ENCODE data around the gene UBE2E2.
"Not testable (repeated sequence)": the region's sequence is repeated elsewhere in the genome, so short reads cannot be mapped to it uniquely, and the experiment has no call there.

UBE2E2 gene

GRCh38 chr3:23329471-23330105, 126.5 kb downstream of the UBE2E2 start:
- peak in 3 of 4 experiments; percentile 11 to 68 (median 61) for DNase-seq

DNA sequence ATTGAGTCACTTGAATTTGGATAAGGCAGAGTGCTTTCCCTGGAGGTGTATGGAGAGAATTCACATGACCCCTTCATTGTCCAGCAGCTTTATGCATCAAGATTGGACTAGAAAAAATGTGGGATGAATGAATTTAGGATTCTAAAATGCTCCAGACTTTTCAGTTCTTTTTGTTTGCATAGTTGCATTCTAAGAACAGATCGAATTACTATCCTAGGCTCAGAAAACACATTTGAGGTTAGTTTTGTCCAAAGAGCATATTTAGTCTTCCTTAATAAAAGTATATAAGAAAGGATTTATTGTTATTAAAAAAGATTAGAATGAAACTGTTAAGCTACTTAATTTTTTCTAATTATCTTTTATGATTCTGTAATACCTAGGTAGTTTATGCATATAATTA, 127.4 kb downstream of the UBE2E2 start:
- DNase-seq = no peak

GRCh38 chr3:23331141-23331935, 128.2 kb downstream of the UBE2E2 start:
- DNase-seq = peak; percentile 23 to 71 (median 48)

- DNase-seq = no peak
Measured at GRCh38 chr3:23333633-23334032, 130.5 kb downstream of the UBE2E2 start.

- DNase-seq = not testable (repeated sequence)
Measured at GRCh38 chr3:23336853-23337252, 133.7 kb downstream of the UBE2E2 start.

DNA sequence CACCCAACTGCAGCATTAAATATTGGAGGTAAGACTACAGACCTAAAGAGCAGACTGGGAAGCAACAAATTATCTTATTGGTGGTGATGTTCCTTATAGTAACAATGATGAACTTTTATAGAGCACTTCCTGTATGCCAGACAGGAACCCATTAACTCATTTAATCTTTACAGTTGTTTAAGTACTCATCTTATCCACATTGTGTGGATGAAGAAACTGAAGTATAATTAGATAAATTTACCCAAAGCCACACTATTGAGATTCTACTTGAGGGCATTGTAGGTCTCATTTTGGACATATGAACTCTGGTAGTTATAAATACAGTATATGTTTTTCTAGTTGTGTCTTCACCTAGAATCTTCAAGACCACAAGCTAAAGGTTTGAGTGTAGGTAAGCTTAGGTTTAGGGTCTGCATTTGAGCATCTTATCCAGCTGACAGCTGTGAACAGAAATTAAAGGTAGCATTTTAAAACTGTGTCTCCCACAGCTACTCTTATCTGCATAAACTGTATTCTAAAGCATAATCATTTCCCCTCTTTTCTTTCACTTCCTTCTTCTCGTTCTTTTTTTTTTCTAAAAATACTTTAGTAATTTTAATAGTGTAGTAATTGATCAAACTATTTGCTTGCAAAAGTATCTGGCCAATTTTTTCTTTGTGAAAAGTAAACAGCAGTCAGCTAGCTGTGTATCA, 138.2 kb downstream of the UBE2E2 start:
- peak in 1 of 4 experiments; percentile 19 for DNase-seq

GRCh38 chr3:23342343-23342742, 139.2 kb downstream of the UBE2E2 start:
- no peak for DNase-seq

- no peak for DNase-seq
Measured at GRCh38 chr3:23343509-23343908, 140.4 kb downstream of the UBE2E2 start.

- DNase-seq = no peak
Measured at GRCh38 chr3:23344886-23345285, 141.8 kb downstream of the UBE2E2 start.

GRCh38 chr3:23349444-23349843, 146.3 kb downstream of the UBE2E2 start:
- not testable (repeated sequence) for DNase-seq

DNA sequence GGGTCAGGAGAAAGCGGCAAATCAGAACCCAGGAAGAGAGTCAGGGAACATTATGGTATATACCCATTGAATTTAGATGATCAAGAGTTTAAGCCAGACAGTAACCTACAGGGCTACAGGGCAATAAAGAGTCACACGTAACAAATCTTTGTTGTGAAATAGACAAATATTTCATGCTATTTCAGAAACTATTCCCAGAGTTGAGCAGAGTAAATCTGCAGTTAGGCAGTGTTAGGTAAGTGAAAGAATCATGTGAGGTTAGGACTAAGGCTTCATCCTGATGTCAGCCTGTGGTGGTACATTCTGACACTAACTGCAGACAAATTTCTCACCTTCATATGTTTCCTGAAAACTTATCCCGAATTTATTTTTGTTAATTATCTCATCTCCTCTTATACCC, 153.0 kb downstream of the UBE2E2 start:
- no peak for DNase-seq

DNA sequence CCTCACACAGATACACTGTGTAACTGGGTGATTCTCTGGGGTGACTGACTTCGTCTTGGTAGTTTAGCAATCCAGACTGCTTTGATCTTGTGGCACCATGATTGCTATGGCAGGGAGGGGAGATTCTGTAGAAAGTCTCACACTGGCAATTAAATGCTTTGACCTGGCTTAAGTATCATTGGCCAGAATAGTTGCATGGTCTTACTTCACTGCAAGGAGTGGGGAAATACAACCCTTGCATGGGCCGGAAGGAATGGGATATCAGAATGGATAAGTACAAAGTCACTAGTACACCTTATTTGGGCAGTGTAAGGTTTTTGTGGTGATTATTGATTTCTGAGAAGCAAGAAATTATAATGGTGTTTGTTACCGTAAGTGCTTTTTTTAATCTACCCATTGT, 153.8 kb downstream of the UBE2E2 start:
- DNase-seq = no peak

GRCh38 chr3:23359116-23359515, 156.0 kb downstream of the UBE2E2 start:
- DNase-seq = no peak

DNA sequence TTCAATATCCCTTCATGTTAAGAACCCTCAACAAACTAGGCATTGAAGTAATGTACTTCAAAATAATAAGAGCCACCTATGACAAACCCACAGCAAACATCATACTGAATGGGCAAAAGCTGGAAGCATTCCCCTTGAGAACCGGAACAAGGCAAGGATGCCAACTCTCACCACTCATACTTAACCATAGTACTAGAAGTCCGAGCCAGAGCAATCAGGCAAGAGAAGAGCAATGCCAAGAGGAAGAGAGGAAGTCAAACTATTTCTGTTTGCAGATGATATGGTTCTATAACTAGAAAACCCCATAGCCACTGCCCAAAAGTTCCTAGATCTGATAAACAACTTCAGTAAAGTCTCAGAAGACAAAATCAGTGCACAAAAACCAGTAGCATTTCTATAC, 161.9 kb downstream of the UBE2E2 start:
- DNase-seq = no peak

DNA sequence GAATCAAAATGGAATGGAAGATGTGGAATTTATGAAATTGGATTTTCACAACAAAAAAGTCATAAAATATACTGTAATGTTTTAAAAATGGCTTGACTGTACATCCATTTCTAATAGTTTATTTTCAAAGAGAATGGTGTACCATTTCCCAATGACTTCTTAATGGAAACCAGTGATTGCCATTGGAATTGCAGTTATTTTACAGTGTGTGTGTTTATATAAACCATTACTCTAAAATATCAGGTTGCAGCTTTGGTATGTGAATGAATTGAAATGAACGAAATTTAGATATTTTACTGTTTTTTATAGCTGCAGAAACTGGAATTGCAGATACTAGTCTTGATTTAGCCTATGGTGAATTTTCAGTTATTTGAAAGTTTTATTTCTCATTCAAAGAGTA, 165.6 kb downstream of the UBE2E2 start:
- DNase-seq = no peak

GRCh38 chr3:23372285-23372684, 169.2 kb downstream of the UBE2E2 start:
- peak in 3 of 4 experiments; percentile 7 to 39 (median 19) for DNase-seq

DNA sequence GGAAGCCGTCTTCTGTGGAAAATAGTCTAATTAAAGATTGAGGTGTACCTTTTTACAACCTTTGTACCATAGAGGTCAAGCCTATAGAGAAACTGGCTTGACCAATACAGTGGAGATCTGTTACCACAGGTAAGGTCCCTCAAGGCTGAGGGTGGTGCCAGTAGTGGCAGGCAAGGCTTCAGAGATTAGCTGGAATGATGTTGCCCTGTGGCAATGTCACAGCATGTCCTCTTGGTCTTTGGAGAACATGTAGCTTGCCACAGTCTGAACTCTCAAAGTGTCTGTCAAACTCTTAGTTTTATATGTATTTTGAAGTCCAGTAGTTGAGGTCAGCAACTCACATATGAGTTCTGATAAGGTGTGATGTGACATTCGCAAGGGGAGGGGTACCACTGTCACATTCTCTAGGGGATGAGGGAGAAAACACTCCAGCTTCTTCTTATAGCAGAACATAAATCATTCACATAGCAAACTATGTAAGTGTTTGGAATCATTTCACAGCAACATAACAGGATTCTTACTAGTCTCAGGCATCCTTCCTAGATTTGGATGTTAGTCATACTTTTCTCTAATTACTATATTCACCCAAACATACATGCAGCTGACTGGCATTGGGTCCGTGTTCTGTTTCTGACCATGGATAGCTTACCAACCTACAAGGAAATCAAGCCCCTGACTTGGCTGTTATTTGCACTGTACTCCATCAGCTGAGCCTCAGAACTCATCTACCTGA, 173.6 kb downstream of the UBE2E2 start:
- no peak for DNase-seq

GRCh38 chr3:23377928-23378672, 175.0 kb downstream of the UBE2E2 start:
- peak in 2 of 4 experiments; percentile 12 to 33 for DNase-seq

DNA sequence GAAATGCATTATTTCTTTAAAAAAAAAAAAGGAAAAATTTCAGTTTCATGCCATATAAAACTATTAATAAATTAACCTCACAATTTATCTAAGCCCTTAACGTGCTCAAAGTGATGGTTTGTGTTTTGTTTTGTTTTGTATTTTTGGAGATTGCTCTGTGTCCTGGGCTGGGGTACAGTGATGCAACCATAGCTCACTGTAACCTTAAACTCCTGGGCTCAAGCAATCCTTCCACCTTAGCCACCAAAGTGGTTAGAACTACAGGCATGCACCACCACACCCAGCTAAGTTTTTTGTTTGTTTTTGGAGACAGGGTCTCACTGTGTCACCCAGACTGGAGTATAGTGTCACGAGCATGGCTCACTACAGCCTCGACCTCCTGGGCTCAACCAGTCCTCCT, 180.7 kb downstream of the UBE2E2 start:
- DNase-seq = no peak

- no peak for DNase-seq
Measured at GRCh38 chr3:23385327-23385726, 182.2 kb downstream of the UBE2E2 start.

DNA sequence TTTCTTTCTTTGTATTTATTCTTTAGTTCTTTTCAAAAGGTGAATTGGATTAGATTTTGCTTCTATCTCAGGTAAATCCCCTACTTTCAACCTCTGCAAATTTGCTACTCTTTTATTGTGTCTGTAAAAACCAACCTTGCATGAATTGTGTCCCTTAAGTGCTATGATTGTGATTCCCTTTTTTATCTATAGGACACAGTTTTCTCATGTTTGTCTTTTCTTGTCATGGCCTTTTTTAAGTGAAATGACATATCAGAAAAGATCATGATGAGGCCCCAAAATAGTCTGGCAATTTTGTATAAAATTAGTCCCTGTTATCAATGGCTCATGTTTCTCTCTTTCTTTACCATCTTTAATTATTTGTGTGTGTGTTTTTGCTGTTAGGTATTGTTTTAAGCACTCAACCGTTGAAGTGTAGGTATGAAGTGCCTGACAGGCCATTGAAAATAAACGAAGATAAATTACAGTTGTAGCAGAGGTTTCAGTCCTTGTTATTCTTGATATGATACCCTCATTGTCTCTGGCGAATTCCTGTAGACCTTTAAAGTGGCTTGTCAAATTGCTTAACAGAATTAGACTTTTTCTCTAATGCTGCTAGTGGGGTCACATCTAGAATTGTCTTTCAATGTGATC, 184.3 kb downstream of the UBE2E2 start:
- no peak for DNase-seq

GRCh38 chr3:23389089-23389488, 186.0 kb downstream of the UBE2E2 start:
- DNase-seq = peak in 3 of 4 experiments; percentile 16 to 25 (median 20)
